ENCODE results near the gene PON2.

PON2 gene

GRCh38 chr7:95396136-95397032, 38.4 kb downstream of the PON2 start, which contains the start of gene PON3:
TSS of gene PON3 (minus strand) at chr7:95396375. CDS start at chr7:95396350, 25 bp downstream.
- peaks cover 2% of the 10 kb centered on the region for H3K27me3 ChIP-seq (ENCODE audit: insufficient read depth, low read length, poor library complexity)
- no peak within 1 kb of the TSS for H3K9ac ChIP-seq (ENCODE audit: low read depth, low read length)
- no peaks in the 10 kb centered on the region for H3K79me2 ChIP-seq (ENCODE audit: insufficient read depth, low read length)
- no peak for ATAC-seq (ENCODE audit: insufficient read depth, low read depth)
- no peak within 1 kb of the TSS for H2AFZ ChIP-seq (ENCODE audit: low read depth, low read length)
- DNase-seq = no peak
- H3K27ac ChIP-seq (ENCODE audit: low read length) = no peak within 1 kb of the TSS
- no peak within 1 kb of the TSS for H3K4me2 ChIP-seq (ENCODE audit: insufficient read depth, low read length)
- H4K20me1 ChIP-seq (ENCODE audit: insufficient read depth, low read length) = no peaks in the 10 kb centered on the region
- TF ChIP-seq EZH2 (IDR thresholded peaks at IDR 0.05; ENCODE audit: borderline replicate concordance, low read depth, low read length, severe bottlenecking) (no peak), CTCF (IDR thresholded peaks at IDR 0.05; ENCODE audit: borderline replicate concordance, extremely low read depth, low read length, poor library complexity, severe bottlenecking) (no peak)
- H3K36me3 ChIP-seq (ENCODE audit: insufficient read depth, low read length) = no peaks in the 10 kb centered on the region
- H3K4me1 ChIP-seq (ENCODE audit: insufficient read depth, low read length) = no peaks in the 10 kb centered on the region
- H3K9me3 ChIP-seq (ENCODE audit: insufficient read depth, low read length, severe bottlenecking) = no peaks in the 10 kb centered on the region
- H3K4me3 ChIP-seq (ENCODE audit: low read depth in 1 of 2, low read length in 2 of 2) = no peak within 1 kb of the TSS

- Histone ChIP-seq H3K79me2 (ENCODE audit: insufficient read depth, low read length) (no peaks in the 10 kb centered on the region), H3K4me2 (ENCODE audit: insufficient read depth, low read length) (no peak overlapping the region), H2AFZ (ENCODE audit: low read depth, low read length) (no peak overlapping the region), H3K4me3 (ENCODE audit: low read depth in 1 of 2, low read length in 2 of 2) (no peak overlapping the region), H3K27ac (ENCODE audit: low read length) (no peak overlapping the region), H3K27me3 (ENCODE audit: insufficient read depth, low read length, poor library complexity) (peaks cover 2% of the 10 kb centered on the region), H3K4me1 (ENCODE audit: insufficient read depth, low read length) (no peaks in the 10 kb centered on the region), H3K9me3 (ENCODE audit: insufficient read depth, low read length, severe bottlenecking) (no peaks in the 10 kb centered on the region), H3K36me3 (ENCODE audit: insufficient read depth, low read length) (no peaks in the 10 kb centered on the region), H3K9ac (ENCODE audit: low read depth, low read length) (no peak overlapping the region), H4K20me1 (ENCODE audit: insufficient read depth, low read length) (no peaks in the 10 kb centered on the region)
- ATAC-seq (ENCODE audit: insufficient read depth, low read depth) (no peak), DNase-seq (no peak)
- TF ChIP-seq EZH2 (IDR thresholded peaks at IDR 0.05; ENCODE audit: borderline replicate concordance, low read depth, low read length, severe bottlenecking) = no peak
- TF ChIP-seq CTCF (IDR thresholded peaks at IDR 0.05; ENCODE audit: borderline replicate concordance, extremely low read depth, low read length, poor library complexity, severe bottlenecking) = no peak
Observed at GRCh38 chr7:95395755-95396135, 39.1 kb downstream of the PON2 start.

GRCh38 chr7:95394370-95394769, 40.5 kb downstream of the PON2 start:
- Histone ChIP-seq H3K9me3 (ENCODE audit: insufficient read depth, low read length, severe bottlenecking) (no peaks in the 10 kb centered on the region), H4K20me1 (ENCODE audit: insufficient read depth, low read length) (no peaks in the 10 kb centered on the region), H2AFZ (ENCODE audit: low read depth, low read length) (no peak overlapping the region), H3K4me2 (ENCODE audit: insufficient read depth, low read length) (no peak overlapping the region), H3K9ac (ENCODE audit: low read depth, low read length) (no peak overlapping the region), H3K36me3 (ENCODE audit: insufficient read depth, low read length) (no peaks in the 10 kb centered on the region), H3K4me3 (ENCODE audit: low read depth in 1 of 2, low read length in 2 of 2) (no peak overlapping the region), H3K27ac (ENCODE audit: low read length) (no peak overlapping the region), H3K4me1 (ENCODE audit: insufficient read depth, low read length) (no peaks in the 10 kb centered on the region), H3K79me2 (ENCODE audit: insufficient read depth, low read length) (no peaks in the 10 kb centered on the region), H3K27me3 (ENCODE audit: insufficient read depth, low read length, poor library complexity) (peaks cover 2% of the 10 kb centered on the region)
- no peak for DNase-seq
- no peak for ATAC-seq (ENCODE audit: insufficient read depth, low read depth)
- no peak for TF ChIP-seq EZH2 (IDR thresholded peaks at IDR 0.05; ENCODE audit: borderline replicate concordance, low read depth, low read length, severe bottlenecking)
- no peak for TF ChIP-seq CTCF (IDR thresholded peaks at IDR 0.05; ENCODE audit: borderline replicate concordance, extremely low read depth, low read length, poor library complexity, severe bottlenecking)
